HG03064 (cell line): ENCODE data around the gene ST7.
"Not testable (repeated sequence)": the region's sequence is repeated elsewhere in the genome, so short reads cannot be mapped to it uniquely, and the experiment has no call there.

Experiments used
- ATAC-seq: cut with Tn5 transposase; IDR thresholded peaks from one replicate; pipeline ENCODE4 v1.9.1; 2021; ENCODE audit warnings: low read depth; ENCODE audit not compliant: unreplicated experiment

ST7 gene, protein sequence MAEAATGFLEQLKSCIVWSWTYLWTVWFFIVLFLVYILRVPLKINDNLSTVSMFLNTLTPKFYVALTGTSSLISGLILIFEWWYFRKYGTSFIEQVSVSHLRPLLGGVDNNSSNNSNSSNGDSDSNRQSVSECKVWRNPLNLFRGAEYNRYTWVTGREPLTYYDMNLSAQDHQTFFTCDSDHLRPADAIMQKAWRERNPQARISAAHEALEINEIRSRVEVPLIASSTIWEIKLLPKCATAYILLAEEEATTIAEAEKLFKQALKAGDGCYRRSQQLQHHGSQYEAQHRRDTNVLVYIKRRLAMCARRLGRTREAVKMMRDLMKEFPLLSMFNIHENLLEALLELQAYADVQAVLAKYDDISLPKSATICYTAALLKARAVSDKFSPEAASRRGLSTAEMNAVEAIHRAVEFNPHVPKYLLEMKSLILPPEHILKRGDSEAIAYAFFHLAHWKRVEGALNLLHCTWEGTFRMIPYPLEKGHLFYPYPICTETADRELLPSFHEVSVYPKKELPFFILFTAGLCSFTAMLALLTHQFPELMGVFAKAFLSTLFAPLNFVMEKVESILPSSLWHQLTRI

DNA sequence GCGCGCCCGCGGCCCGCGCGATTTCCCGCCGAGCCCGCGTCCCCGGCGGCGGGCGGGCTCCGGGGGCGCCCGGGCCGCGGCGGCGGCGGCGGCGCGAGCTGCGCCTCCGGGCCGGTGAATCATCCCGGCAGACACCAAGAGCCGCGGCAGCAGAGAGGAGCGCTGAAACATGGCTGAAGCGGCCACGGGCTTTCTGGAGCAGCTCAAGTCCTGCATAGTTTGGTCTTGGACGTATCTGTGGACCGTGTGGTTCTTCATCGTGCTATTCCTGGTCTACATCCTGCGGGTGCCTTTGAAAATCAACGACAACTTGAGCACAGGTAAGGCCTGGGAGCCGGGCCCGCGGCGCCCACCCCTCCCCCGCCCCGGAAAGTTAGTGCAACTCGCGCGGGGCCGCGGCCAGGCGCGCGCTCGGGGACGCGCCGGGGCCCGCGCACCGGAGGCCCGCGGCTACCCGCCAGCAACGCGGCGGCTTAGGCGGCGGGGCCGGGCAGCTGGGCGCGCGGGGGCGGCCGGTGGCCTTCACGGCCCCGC is at the start of gene ST7:
Gene ST7, plus strand, starts transcription at position 130 of the 534 bp plus-strand sequence. Its CDS starts 40 bp downstream, at position 170.
- ATAC-seq, result peak; percentile 37

DNA sequence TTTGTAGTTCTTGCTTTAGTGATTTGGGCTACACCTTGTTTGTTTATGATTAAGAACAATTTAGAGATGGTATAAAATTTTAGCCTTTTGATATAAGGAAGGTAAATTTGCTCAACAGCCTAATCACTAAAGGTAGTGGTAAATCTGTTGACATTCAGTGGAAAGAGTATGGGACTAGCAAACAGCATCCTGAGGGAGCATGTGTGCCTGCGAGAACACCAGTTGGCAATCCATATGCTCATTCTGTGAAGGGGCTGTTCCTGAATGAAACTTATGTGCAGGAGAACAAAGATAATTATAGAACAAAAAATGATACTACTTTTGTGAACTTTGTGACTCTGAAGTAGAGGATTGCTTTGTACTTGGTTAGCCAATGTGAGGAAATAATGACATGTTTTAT is 46.9 kb upstream of the ST7 start:
- ATAC-seq, result no peak

DNA sequence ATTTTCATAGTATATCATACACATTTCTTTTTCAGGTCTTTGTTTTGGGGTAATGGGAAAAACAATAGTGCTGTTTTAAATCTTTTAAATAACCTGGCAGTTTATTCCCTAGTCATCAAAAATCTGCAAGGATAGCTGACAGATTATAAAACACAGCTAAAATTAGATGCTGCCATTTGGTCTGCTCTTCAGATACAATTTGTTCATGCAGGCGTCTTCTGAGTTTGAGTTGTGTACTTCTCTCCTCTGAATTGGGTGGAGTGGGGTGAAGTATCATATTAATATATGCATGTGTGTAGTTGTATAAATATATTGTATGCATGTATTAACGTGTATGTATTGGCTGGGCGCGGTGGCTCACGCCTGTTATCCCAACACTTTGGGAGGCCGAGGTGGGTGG is 42.9 kb upstream of the ST7 start:
- ATAC-seq, result no peak

DNA sequence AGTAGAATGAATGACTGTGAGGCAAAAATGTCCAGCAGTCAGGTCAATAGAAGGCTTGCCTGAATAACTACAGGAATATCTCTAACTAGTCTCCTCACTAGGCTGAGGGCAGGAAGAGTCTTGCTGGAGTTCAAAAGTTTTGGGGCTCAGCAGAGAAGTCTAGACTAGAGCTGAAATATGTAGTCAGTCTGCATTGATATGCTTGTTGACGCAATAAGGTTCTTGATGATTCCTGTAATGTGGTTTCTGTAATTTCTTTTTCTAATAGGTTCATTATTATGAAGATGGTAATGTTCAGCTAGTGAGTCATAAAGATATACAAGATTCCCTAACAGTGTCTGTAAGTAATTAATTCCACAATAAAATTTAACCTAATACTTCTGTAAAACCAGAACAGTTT is 41.5 kb upstream of the ST7 start:
- ATAC-seq, result no peak

DNA sequence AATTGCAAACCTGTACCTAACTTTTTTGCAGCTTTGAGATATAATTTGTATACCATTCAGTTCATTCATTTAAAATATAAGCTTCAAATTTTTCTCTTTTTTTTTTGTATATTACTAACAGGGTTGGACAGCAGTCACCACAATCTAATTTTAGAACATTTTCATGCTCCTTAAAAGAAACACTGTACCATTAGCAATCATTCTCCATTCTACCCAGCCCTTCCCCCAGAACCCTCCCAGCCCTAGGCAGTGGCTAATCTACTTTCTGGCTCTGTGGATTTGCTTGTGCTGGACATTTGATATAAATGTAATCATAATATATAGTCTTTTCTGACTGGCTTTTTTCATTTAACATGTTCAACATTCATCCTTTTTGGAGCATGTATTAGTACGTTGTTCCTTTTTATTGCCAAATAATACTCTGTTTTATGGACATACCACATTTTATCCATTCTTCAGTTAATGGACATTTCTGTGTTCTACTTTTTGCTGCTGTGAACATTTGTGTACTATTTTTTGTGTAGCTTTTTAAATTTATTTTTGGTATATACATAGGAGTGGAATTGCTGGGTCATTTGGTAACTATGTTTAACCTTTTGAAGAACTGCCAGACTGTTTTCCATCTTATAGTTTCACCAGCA is 40.9 kb upstream of the ST7 start:
- no peak for ATAC-seq

DNA sequence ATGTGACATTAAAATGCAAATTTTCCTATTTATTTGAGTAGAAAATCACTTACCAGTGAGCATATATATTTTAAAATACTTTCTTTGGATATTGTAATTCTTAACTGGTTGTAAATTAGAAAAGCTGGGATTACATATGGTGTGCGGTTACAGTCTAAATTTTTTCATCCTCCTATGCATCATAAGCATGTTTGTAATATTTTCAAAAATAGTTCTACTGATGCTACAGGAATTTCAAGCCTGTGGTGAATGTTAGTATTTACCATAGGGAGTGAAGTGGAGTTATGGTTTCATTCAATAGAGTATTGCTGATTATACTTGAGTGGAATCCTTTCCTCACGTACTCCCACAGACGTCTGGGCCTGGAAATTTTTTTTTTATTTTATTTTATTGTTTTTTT is 34.6 kb upstream of the ST7 start:
- ATAC-seq, result no peak

DNA sequence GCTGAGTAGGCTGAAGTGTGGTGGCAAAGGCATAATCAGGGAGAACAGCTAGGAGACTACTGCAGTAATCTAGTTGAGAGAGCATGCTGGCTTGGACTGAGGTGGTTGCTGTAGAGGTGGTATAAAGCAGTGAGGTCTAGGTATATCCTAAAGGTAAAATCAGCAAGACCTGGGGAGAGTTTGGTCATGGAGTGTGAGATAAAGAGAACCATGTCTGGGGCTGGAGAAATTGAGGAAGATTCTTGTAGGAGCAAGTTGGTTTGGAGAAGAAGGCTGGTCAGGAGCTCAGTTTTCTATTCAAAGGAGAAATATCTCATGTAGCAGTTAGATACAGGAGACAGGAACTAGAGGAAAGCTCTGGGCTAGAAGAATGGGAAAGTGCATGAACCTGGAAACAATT is 32.9 kb upstream of the ST7 start:
- ATAC-seq, result no peak

DNA sequence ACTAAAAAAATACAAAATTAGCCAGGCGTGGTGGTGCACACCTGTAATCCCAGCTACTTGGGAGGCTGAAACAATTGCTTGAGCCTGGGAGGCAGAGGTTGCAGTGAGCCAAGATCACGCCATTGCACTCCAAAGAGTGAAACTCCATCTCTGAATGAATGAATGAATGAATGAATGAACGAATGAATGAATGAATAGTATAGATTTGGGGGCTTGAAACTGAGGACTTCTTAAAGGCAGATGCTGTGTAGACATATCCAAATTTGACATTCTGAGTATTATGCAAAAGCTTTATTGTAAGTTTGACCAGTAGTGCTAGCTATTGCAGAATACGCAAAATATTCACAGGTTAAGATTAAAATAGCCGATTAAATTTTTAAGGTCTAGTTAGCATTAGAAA is 30.8 kb upstream of the ST7 start:
- no peak for ATAC-seq

DNA sequence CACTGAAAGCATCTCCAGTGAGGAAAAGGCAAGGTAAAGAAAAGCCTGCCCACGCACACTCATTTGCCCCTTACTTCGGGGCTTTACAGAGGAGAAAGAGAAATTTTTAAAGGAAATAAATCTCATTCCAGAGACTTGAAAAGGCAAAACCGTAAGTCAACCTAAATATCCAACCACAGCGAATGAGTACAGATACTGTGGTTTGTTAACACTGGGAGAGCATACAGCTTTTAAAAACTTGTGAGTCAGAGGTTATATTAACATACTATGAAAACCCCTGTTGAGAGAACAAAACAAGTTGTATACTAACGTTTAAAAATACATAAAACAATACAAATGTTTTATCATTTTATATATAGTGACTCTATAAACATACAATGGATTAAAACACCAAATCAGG is 28.6 kb upstream of the ST7 start:
- no peak for ATAC-seq

DNA sequence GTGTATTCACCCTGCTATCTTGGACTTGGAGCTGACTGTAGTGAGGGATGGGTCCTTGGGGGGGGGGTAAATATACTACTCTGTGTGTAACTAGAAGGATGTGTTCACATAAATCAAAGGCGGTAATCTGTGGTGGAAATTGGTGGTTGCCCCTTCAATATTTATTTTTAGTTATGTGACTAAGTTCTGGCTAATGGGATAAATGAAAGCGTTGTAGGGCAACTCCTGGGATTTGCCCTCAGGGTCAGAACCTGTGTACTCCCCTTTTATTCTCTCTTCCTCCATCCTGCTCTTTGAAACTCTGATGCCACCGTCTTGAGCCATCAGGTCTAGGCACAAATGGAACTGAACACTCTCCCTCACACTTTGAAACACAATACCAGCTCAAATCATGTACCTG is 24.3 kb upstream of the ST7 start:
- no peak for ATAC-seq

DNA sequence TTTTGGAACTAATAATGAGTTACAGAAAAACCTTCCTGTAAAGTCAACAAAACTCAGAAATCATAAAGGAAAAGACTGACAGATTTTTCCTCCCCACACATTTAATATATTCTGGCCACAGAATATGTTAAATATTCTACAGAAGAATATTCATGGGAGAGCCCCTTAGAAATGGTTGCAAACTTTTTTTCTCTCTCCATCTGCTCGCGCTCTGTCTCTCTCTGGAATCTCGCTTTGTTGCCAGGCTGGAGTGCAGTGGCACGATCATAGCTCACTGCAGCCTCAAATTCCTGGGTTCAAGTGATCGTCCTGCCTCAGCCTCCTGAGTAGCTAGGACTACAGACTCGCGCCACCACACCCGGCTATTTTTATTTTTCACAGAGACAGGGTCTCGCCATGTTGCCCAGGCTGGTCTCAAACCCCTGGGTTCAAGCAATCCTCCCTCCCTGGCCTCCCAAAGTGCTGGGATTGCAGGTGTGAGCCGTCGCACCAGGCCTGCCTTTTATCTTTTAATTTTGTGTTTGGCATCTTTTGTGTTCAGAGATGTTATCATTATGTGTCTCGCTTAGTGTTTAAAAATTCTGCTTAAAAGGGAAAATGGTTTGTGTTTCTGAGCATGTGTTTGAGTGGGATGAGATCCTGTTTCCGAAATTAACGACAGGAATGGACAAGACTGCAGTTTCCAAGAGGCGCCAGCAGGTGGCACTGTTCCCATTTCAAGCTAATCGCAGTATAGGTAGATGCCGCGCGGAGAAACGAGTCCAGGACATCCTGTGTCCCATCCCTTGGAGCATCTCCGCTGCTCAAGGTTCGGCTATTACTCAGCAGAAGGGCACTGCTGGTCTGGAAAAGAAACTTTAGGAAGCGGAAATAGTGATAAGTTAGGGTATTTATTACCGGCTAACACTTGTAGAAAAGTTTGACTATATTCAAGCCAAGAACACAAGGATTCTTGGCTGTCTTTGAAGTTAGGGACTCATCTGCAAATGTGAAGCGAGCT is 23.1 kb upstream of the ST7 start:
- ATAC-seq, result peak; percentile 88

DNA sequence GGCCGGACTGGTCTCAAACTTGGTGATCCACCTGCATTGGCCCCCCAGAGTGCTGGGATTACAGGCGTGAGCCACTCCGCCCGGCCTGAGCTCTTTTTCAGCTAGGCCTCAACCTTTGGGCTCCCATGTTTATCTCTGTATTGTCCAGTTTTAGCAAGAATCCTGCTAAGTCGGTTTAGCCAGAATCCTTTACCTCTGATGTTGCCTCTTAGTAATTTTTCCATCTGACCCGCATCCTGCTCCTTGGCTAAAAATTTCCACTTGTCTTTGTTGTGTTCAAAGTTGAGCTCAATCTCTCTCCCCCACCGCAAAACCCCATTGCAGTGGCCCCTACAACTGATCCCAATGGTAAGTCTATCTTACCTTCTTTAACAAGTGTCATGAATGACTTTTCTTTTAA is 20.7 kb upstream of the ST7 start:
- no peak for ATAC-seq

DNA sequence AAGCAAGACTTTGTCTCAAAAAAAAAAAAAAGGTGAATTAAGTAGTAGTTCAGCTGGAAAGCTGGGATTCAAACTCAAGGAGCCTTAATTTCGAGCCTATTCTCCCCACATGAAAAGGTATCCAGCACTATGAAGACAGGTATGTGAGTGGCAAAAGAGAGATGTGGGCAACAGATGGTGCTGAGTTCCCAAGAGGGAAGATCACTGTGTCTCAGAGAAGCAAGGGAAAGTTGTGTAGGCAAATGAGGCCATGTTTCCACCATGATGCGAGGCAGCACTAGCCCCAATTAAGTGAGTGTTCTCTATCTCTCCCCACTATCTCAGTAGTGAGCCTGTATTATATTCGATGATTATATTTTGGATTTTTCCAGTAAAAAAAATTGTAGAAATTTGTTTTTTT is 19.8 kb upstream of the ST7 start:
- ATAC-seq, result no peak

DNA sequence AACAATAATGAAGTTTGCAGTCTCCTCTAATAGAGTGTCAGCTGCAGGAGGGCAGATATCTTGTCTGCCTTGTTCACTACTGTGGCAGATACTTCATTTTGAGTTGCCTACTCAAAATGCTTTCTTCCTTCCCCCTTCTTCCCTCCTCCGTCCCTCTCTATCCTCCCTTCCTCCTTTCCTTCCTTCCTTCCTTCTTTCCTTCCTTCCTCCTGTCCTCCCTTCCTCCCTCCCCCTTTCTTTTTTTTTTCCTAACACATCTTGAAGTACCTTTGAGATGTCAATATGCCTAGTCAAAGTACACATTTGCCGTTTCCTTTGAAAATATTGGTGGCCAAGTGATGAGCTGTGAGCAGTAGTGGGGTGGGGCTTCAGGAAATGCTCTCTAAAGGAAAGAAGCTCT is 18.7 kb upstream of the ST7 start:
- no peak for ATAC-seq

DNA sequence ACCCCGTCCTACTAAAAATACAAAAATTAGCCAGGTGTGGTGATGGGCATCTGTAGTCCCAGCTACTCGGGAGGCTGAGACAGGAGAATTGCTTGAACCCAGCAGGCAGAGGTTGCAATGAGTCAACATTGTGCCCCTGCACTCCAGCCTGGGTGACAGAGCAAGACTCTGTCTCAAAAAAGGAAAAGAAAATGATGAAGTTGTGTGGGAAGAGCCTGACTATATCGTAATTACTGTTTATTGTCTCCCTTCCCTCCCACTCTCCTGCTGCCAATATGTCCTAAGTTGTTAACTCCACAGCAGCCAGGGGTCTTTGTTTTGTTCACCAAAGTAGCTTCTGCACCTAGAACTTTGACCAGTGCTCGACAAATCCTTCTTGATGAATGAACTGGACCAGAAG is 16.5 kb upstream of the ST7 start:
- not testable (repeated sequence) for ATAC-seq

DNA sequence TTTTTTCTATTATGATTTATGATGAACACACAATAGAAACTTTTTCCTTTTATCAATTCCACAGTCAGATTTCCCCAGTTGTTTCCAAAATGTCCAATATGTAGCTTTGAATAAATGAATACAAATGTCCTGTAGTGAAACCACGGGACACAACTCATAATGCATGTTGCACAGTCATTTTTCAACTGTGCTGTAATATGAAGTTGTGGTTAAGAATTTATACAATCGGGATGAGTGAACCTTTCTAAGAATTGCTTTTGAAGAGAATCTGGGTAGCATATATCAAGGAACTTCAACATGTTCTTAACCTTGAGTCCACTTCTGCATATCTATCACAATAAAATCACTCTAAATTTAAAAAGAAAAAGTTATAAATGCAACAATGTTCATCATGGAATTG is 14.6 kb upstream of the ST7 start:
- no peak for ATAC-seq

DNA sequence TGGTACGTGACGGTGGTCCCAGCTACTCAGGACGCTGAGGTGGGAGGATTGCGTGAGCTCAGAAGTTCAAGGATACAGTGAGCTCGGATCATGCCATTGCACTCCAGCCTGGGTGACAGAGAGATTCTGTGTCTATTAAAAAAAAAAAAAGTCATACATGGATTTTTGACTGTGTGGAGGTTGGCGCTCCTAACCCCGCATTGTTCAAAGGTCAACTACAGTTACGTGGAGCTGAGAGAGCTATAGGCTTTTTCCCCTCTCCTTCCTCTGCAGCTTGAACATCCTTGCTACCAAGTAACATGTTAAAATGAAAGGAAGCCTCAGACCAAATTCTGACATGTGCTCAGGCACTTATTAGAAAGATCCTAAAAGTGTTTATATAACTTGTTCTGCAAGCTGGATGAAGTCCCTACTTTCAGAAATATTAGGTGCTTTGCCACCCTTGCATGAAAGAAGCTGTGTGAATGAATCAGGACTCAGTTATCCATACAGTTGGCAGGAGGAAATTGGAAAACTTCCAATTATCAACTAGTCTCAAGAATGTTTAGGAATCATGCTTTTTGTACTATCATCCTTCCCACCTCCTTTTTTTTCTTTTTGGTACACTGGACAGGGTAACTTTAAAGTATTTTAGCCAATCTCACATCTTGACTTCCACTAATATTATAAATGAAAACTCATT is 12.5 kb upstream of the ST7 start:
- no peak for ATAC-seq

DNA sequence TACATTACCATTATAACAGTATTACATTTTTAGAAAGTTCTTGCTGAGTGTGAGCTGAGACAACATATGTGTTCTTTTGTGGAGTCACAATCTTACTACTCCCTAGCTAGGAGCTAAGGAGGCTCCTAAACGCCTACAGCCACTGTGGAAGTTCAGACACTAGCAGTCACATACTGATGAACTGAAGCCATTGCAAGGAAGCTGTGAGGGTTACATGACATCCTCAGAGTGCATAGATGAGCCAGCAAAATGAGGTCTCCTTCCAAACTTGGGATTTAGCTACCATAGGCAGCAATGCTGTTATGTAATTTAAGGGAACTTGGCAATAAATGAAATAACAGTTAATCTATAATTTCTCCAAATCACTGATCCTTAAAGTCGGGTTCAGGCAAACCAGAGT is 10.8 kb upstream of the ST7 start:
- no peak for ATAC-seq

DNA sequence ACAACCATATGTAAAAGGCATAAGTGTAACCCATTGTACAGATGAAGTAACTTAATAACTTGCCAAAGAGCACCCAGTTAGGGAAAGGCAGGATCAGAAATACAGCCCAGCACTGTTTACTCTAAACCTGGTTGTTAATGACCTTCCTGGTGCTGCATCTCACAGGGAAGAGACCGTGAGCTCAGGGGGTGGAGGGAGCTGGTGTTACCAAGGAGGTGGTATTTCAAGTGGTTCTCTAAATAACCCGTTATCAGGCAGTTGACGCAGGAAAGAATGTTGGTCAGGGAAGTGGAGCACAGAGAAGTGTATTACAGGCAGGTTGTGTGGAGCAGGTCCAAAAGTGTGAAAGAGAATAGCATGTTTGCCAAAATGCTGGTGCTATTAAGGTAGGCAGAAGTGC is 4.4 kb upstream of the ST7 start:
- no peak for ATAC-seq
